IMR-90 (cell line): Measurements from ENCODE around the gene LSM7. TPM values are rescaled to one million over a fixed set of nuclear protein-coding genes. Genes with fewer than 3 reads are reported as not detected.
"Not testable (repeated sequence)": the region's sequence is repeated elsewhere in the genome, so short reads cannot be mapped to it uniquely, and the experiment has no call there.

Experiments
- ATAC-seq: fragments of 200-7000 bp; cut with Tn5 transposase; 2 replicates; pipeline ENCODE4 v1.9.1; 2020; ENCODE audit warnings: low read depth, mild to moderate bottlenecking, moderate library complexity
- BruUV-seq: library from RNA; stranded (reverse); fragments of 400-500 nt; replicated peaks from 2 replicates; lab custom pipeline; 2021; lab: Mats Ljungman, UMichigan
- CTCF ChIA-PET: fragments of 300-600 bp; formaldehyde crosslinking; extraction: SDS; loops from one replicate; lab custom pipeline; 2021; ENCODE audit warnings: antibody characterized with exemption; lab: Yijun Ruan, JAX
- POLR2A ChIA-PET: fragments of 300-600 bp; sonication (Branson Sonifier 250); formaldehyde crosslinking; loops from one replicate; lab custom pipeline; 2022; ENCODE audit warnings: antibody characterized with exemption; ENCODE audit not compliant: unreplicated experiment; lab: Charles Lee
- DNase-seq: peaks from one replicate; pipeline ENCODE4 v3.0.0; 2013
- H2AFZ ChIP-seq: replicated peaks from 2 replicates; pipeline ENCODE3; 2013; ENCODE audit warnings: low read length, mild to moderate bottlenecking; ENCODE audit not compliant: poor library complexity
- H2AK5ac ChIP-seq: 2 replicates; pipeline ENCODE4 v1.6.1; 2013; ENCODE audit warnings: low read depth, low read length, inconsistent platforms
- H2AK9ac ChIP-seq: replicated peaks from 2 replicates; pipeline ENCODE3; 2013; ENCODE audit warnings: mild to moderate bottlenecking, low read depth, low read length, moderate library complexity; ENCODE audit not compliant: poor library complexity
- H2BK120ac ChIP-seq: 2 replicates; pipeline ENCODE4 v1.6.1; 2013; ENCODE audit warnings: low read depth, low read length, inconsistent platforms
- H2BK15ac ChIP-seq: 3 replicates; pipeline ENCODE4 v1.6.1; 2013; ENCODE audit warnings: low read depth, low read length, inconsistent platforms
- H2BK20ac ChIP-seq: 2 replicates; pipeline ENCODE4 v1.6.1; 2013; ENCODE audit warnings: low read depth, mild to moderate bottlenecking, inconsistent platforms, low read length, moderate library complexity
- H2BK5ac ChIP-seq: 2 replicates; pipeline ENCODE4 v1.6.1; 2013; ENCODE audit warnings: mild to moderate bottlenecking, low read depth, low read length, inconsistent platforms; ENCODE audit not compliant: poor library complexity, severe bottlenecking
- H3K14ac ChIP-seq: replicated peaks from 2 replicates; pipeline ENCODE4 v1.6.1; 2013; ENCODE audit warnings: low read depth, low read length, inconsistent platforms
- H3K18ac ChIP-seq: 2 replicates; pipeline ENCODE4 v1.6.1; 2013; ENCODE audit warnings: low read depth, low read length, control low read depth
- H3K23ac ChIP-seq: 2 replicates; pipeline ENCODE4 v1.6.1; 2013; ENCODE audit warnings: low read depth, low read length, inconsistent platforms
- H3K27ac ChIP-seq: 2 replicates; pipeline ENCODE4 v1.5.1; 2013; ENCODE audit warnings: mild to moderate bottlenecking, control low read depth, low read length; ENCODE audit not compliant: insufficient read depth
- H3K27me3 ChIP-seq: 2 replicates; pipeline ENCODE4 v1.6.1; 2013; ENCODE audit warnings: low read length; ENCODE audit not compliant: control insufficient read depth, insufficient read depth
- H3K36me3 ChIP-seq: 2 replicates; pipeline ENCODE4 v1.6.1; 2013; ENCODE audit warnings: low read length, mixed read lengths; ENCODE audit not compliant: control insufficient read depth, insufficient read depth
- H3K4ac ChIP-seq: 2 replicates; pipeline ENCODE4 v1.6.1; 2013; ENCODE audit warnings: low read depth, low read length, inconsistent platforms
- H3K4me1 ChIP-seq: 2 replicates; pipeline ENCODE4 v1.6.1; 2013; ENCODE audit warnings: low read length, mixed read lengths; ENCODE audit not compliant: control insufficient read depth, insufficient read depth
- H3K4me2 ChIP-seq: 2 replicates; pipeline ENCODE4 v1.6.1; 2013; ENCODE audit warnings: low read depth, mild to moderate bottlenecking, control low read depth, low read length, moderate library complexity
- H3K4me3 ChIP-seq: 2 replicates; pipeline ENCODE4 v1.5.1; 2013; ENCODE audit warnings: low read depth, mild to moderate bottlenecking, control low read depth, low read length, moderate library complexity; ENCODE audit not compliant: insufficient read depth
- H3K56ac ChIP-seq: 2 replicates; pipeline ENCODE4 v1.6.1; 2013; ENCODE audit warnings: low read length, inconsistent platforms; ENCODE audit not compliant: insufficient read depth; ENCODE audit errors: extremely low read depth
- H3K79me1 ChIP-seq, 2 experiments: 2 replicates each; pipeline ENCODE4 v1.6.1; 2013; ENCODE audit warnings: low read length in 2 of 2, inconsistent platforms in 1 of 2, low read depth in 1 of 2
- H3K9ac ChIP-seq: 2 replicates; pipeline ENCODE4 v1.6.1; 2013; ENCODE audit warnings: low read depth, low read length, control low read depth
- H3K9me1 ChIP-seq: 2 replicates; pipeline ENCODE4 v1.6.1; 2013; ENCODE audit warnings: low read length, inconsistent platforms; ENCODE audit not compliant: insufficient read depth
- H3K9me3 ChIP-seq: 2 replicates; pipeline ENCODE4 v1.6.1; 2013; ENCODE audit warnings: low read length; ENCODE audit not compliant: control insufficient read depth, insufficient read depth
- H4K20me1 ChIP-seq: 2 replicates; pipeline ENCODE4 v1.6.1; 2013; ENCODE audit warnings: low read length, inconsistent platforms; ENCODE audit not compliant: insufficient read depth
- H4K5ac ChIP-seq: 2 replicates; pipeline ENCODE4 v1.6.1; 2013; ENCODE audit warnings: mild to moderate bottlenecking, low read depth, low read length, control low read depth
- H4K8ac ChIP-seq, 2 experiments: 2 replicates each; pipeline ENCODE4 v1.6.1; 2013; ENCODE audit warnings: low read depth in 2 of 2, low read length in 2 of 2, control low read depth in 1 of 2, inconsistent platforms in 1 of 2
- H4K91ac ChIP-seq: 2 replicates; pipeline ENCODE4 v1.6.1; 2013; ENCODE audit warnings: low read depth, low read length, inconsistent platforms; ENCODE audit not compliant: insufficient read depth
- RAD21 ChIP-seq: IDR thresholded peaks from 2 replicates; pipeline ENCODE4 v1.6.1; 2012; ENCODE audit warnings: low read length, improper control_type of control experiment
- RCOR1 ChIP-seq: IDR thresholded peaks from 2 replicates; pipeline ENCODE4 v1.6.1; 2012; ENCODE audit warnings: mild to moderate bottlenecking, low read length, improper control_type of control experiment; ENCODE audit not compliant: insufficient replicate concordance
- WGBS, 2 experiments: methylation state at CpG; one replicate each; pipeline versions ENCODE4 v1.1.5 to v1.1.7; 2013; ENCODE audit warnings: missing lambda C conversion rate in 2 of 2; ENCODE audit not compliant: insufficient read length in 1 of 2; ENCODE audit errors: extremely low coverage in 2 of 2; 5-methylcytosine and 5-hydroxymethylcytosine counted together
- dilution Hi-C: fragments of 300-500 bp; cut with HindIII; formaldehyde crosslinking; loops from one replicate; pipeline ENCODE4 v1.14.3; 2018; ENCODE audit warnings: low sequenced_read_pairs; ENCODE audit not compliant: unreplicated experiment
- in situ Hi-C: fragments of 300-500 bp; cut with MboI; formaldehyde crosslinking; loops from 3 replicates; pipeline ENCODE4 v1.14.3; 2019; ENCODE audit warnings: low sequenced_read_pairs, inconsistent platforms, mixed read lengths
- intact Hi-C: fragments of 100-400 bp; cut with micrococcal nuclease; formaldehyde crosslinking; loops from 2 replicates; pipeline ENCODE4 v1.10.0; 2022
- polyA plus RNA-seq, 3 experiments: library from polyadenylated mRNA; depleted of rRNA; stranded (reverse); fragments of >200 nt; gene quantifications; 2 replicates each; pipeline ENCODE4 v1.2.3, GENCODE V29; 2012; ENCODE audit warnings: low replicate concordance in 1 of 3
- total RNA-seq: library from RNA; depleted of rRNA; stranded (reverse); fragments of >200 nt; gene quantifications from 2 replicates; pipeline ENCODE4 v1.2.3, GENCODE V29; 2012

The LSM7 gene
- total and polyA plus RNA-seq, 2 of the 4 experiments (the other 2 are of a cell fraction), result 145 to 708 TPM

- TF ChIP-seq RCOR1 (no peak), RAD21 (no peak)
These were observed 46.1 kb downstream of the LSM7 start, which contains the start of gene PEAK3 (continued) for GRCh38 chr19:2282062-2282861.

GRCh38 chr19:2281265-2282061, 46.9 kb downstream of the LSM7 start:
- H3K9me1 ChIP-seq, H3K36me3 ChIP-seq, H3K9me3 ChIP-seq, DNase-seq, POLR2A ChIA-PET, in situ Hi-C loops, H3K27me3 ChIP-seq, H2BK20ac ChIP-seq, H2BK5ac ChIP-seq, intact Hi-C loops, H4K20me1 ChIP-seq, H3K79me1 ChIP-seq, H3K18ac ChIP-seq, H3K4me3 ChIP-seq, dilution Hi-C loops, BruUV-seq, H3K4me1 ChIP-seq, H4K91ac ChIP-seq, CTCF ChIA-PET, H3K56ac ChIP-seq, H2BK15ac ChIP-seq: not testable (repeated sequence)
- 0% methylated on average over 2 of the region's 16 CpGs; no CpG with 5 or more reads in 1 of the 2 experiments for WGBS, 2 experiments
- peak overlapping the region; percentile 61 to 78; a peak in 2 of 4 replicates for H4K8ac ChIP-seq
- H2AK9ac ChIP-seq, result peak overlapping the region; percentile 91
- H2BK120ac ChIP-seq, result 0 out of 2 replicates have a peak overlapping the region, but pooled peaks have one; percentile 41
- H3K14ac ChIP-seq, result 0 out of 2 replicates have a peak overlapping the region, but pooled peaks have one; percentile 33
- H3K4ac ChIP-seq, result peak overlapping the region; percentile 37
- H2AFZ ChIP-seq, result peak overlapping the region; percentile 92
- H2AK5ac ChIP-seq, result peak overlapping the region; percentile 78; the same call in 1 of the 2 replicates
- peak overlapping the region; percentile 44; the same call in 1 of the 2 replicates for H4K5ac ChIP-seq
- peak overlapping the region; percentile 52; the same call in 1 of the 2 replicates for H3K27ac ChIP-seq
- 0 out of 2 replicates have a peak overlapping the region, but pooled peaks have one; percentile 25 for H3K23ac ChIP-seq
- H3K4me2 ChIP-seq, result peak overlapping the region; percentile 68
- peak; percentile 44 for ATAC-seq
- H3K9ac ChIP-seq, result peak overlapping the region; percentile 32; the same call in 1 of the 2 replicates
